GM12873 (cell line): Measurements from ENCODE around the gene SH3PXD2A.

ENCODE experiments used
- TF ChIP-seq, protein P1 (sequence below): IDR thresholded peaks from 2 replicates; pipeline ENCODE4 v1.5.1; 2012; ENCODE audit warnings: low read depth, mild to moderate bottlenecking, moderate library complexity, low read length, control low read depth; ENCODE audit not compliant: insufficient read depth; ENCODE audit errors: missing control alignments

The SH3PXD2A gene

DNA sequence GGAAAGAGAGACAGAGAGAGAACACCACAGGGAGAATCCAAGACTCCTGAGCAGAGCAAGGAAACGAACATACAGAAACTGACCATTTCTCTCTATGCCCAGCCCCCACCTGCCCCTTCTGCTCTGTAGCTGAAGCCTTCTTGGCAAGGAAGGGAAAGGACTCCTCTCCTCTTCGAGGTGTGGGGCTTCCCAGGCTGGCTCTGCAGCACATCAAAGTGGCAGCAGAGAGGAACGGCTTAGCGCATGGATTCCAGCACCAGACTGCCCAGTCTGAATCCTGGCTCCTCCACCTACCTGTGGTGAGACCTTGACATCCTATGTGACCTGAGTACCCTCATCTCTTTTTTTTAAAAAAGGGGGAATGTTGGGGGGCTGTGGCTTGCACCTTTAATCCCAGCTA lies 69.4 kb downstream of the SH3PXD2A start:
- TF ChIP-seq, protein P1, sequence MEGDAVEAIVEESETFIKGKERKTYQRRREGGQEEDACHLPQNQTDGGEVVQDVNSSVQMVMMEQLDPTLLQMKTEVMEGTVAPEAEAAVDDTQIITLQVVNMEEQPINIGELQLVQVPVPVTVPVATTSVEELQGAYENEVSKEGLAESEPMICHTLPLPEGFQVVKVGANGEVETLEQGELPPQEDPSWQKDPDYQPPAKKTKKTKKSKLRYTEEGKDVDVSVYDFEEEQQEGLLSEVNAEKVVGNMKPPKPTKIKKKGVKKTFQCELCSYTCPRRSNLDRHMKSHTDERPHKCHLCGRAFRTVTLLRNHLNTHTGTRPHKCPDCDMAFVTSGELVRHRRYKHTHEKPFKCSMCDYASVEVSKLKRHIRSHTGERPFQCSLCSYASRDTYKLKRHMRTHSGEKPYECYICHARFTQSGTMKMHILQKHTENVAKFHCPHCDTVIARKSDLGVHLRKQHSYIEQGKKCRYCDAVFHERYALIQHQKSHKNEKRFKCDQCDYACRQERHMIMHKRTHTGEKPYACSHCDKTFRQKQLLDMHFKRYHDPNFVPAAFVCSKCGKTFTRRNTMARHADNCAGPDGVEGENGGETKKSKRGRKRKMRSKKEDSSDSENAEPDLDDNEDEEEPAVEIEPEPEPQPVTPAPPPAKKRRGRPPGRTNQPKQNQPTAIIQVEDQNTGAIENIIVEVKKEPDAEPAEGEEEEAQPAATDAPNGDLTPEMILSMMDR, result no peak

DNA sequence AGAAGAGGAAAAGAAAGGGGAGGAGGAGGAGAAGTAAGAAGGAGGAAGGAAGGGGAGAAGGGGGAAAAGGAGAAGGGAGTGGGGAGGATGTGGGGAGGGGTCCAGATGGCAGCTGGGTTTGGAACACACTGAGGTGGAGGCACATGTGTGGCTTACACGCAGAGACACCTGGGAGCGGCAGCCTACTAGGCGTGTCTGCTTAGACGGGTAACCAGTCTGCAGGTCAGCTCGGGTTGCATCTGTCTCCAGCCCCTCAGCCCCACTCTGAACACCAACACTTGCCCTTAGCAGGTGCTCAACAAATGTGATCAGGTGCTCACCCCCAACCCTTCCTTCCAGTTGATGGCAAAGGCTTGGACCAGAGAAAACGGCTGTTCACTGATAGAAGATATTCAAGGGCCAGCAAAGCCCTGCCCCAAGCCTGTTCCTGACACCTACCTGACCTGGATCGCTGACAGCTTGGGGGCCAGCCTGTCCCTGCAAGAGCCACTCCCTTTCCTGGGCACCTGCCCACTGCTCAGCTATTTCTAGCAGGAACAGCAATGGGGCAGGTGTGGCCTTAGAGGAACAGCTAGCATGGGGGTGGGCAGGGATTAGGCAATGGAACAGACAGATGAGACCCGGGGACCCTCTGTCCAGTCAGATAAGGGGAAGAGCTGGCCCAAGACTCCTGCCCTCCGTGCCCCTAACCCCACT lies 70.5 kb downstream of the SH3PXD2A start:
- TF ChIP-seq, protein P1, result no peak

DNA sequence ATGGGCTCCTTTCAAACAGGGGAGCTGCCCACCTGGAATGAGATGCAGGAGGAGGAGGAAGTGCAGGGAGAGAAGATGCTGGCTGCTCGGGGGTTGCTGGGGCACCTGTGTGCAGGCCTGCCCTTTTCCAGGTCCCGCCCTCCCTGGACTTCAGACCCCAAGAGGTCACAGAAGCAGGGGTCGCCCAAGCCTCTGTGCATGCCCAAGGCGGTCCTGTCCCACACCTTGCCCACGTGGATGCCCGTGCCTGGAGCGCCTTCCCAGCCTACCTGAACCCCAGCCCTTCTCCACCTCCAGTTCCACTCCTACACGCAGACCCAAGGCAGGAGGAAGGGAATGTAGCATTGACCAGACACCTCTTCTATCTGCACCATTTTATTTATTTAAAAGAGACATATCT lies 71.3 kb downstream of the SH3PXD2A start:
- TF ChIP-seq, protein P1, result no peak

DNA sequence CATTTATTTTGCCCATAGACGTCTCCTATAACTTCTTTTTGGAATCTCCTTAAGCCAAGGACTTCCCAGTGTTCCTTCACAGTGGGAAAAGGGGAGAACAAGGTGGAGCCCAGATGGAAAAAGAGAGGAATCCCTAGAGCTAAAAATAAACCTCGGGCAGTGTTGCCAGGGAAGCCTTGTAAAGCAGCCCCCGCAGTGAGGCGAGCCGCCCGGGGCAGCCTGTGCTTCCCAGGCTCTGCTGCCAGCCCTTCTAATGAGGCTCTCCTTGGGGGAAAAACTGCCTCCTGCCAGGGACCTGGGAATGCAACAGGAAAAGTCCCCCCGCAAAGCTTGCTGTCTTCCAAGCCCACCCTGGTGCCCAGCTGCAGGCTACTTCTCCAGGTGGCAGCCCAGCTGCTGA lies 71.7 kb downstream of the SH3PXD2A start:
- TF ChIP-seq, protein P1, result no peak

DNA sequence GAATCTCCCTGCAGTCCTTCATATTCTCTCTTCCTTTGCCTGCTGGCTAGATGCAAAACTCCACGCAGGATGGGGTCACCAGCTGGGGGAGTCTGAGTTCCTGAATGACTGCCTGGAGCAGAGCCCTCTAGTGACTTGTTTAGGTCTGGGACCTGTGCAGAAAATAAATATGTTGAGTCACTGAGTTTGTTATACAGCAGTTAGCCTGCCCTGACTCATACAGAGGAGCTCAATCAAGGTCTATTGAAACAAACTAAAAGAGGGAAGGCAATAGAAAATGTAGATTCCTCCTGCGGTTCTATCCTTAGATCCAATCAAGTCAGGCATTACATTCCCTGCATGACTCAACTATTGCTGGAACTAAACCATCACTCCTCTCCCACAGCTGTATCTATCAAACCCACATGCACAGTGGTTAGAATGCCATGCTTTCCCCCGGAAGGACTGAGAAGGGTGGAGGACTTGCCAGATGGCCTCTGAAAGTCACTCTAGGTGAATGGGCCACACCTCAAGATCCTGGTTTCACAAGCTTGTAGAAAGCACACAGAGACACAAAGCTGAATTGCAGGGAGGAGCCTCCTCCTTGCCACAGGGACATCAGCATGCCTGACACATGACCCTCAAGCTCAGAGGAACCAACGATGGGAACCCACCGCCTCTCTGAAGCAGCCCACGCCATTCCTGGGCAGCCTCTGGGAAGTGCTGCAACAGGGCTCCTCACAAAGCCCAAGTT lies 73.9 kb downstream of the SH3PXD2A start:
- TF ChIP-seq, protein P1, result peak; percentile 48

DNA sequence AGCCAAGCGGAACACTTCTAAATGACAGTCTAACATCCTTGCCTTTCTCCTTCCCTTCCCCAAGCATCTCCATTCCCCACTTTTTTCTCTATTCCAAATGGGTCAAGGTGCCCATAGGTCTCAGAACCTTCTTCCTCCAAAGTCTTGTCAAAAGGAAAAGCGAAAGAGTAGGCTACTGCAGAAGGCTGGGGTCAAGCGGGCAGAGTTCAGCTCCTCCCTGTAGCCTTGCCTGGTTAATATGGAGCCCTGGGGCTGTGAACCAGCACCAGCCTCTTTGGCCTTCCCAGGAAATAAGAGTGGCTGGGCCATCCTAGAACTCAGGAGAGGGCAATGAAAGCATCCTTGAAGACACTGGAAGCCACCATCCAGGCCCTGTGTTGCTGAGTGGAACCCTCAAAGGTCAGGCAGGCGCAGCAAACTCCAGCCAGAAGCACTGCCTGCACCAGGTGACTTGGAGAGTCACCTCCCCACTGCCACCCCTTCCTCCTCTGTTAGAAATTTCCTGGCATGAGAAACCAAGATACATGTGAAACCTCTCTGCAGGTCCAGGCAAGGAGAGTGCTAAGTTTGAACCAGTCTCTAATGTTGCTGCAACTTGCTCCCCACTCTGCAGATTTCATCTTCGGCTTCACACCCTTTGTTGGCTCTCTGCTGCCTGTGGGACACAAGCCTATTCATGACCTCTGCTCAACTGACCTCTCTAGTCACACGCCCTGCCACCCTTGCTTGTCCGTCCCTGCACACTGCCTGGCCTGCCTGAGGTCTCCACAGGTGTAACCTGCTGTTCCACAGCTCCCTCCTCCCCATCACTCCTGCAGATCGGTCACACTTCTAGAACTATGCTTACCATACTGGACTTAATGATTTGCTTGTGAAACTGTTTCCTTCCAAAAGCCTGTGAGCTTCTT lies 74.9 kb downstream of the SH3PXD2A start:
- TF ChIP-seq, protein P1, result no peak
